Stimulated activated naive CD8-positive, alpha-beta T cell treated with anti-CD3 and anti-CD28 coated beads, Interleukin-15, amount 100 ng/mL, for 72 hours (primary cell): Measurements from ENCODE around the gene VASN.

Experiments used
- ATAC-seq: fragments of 150-1000 bp; cut with Tn5 transposase; 2 replicates; pipeline ENCODE4 v1.10.0; 2021; ENCODE audit warnings: mild to moderate bottlenecking, moderate library complexity
- DNase-seq, 2 donors: peaks; one replicate each; pipeline ENCODE4 v3.0.0; 2021 to 2022
- H3K27ac Mint-ChIP-seq, 2 donors: one replicate each; pipeline ENCODE4 v1.8.0; 2022; ENCODE audit warnings: mild to moderate bottlenecking in 2 of 2, mixed read lengths in 2 of 2, moderate library complexity in 2 of 2
- H3K27me3 Mint-ChIP-seq: one replicate; pipeline ENCODE4 v1.8.0; 2022; ENCODE audit warnings: mixed read lengths
- H3K4me1 Mint-ChIP-seq: one replicate; pipeline ENCODE4 v1.8.0; 2022; ENCODE audit warnings: mild to moderate bottlenecking, mixed read lengths
- H3K4me3 Mint-ChIP-seq, 2 donors: one replicate each; pipeline ENCODE4 v1.8.0; 2022; ENCODE audit warnings: mild to moderate bottlenecking in 2 of 2, mixed read lengths in 2 of 2, moderate library complexity in 1 of 2
- H3K9me3 Mint-ChIP-seq, 2 donors: one replicate each; pipeline ENCODE4 v1.8.0; 2022; ENCODE audit warnings: mixed read lengths in 2 of 2

Gene VASN

GRCh38 chr16:4381935-4382794 lies 10.5 kb downstream of the VASN start:
- DNase-seq (no peak), ATAC-seq (peak; percentile 20)
- Mint-ChIP-seq H3K4me3 (no peak overlapping the region), H3K27me3 (no peaks in the 10 kb centered on the region), H3K27ac (no peak overlapping the region), H3K9me3 (no peaks in the 10 kb centered on the region), H3K4me1 (peaks cover 34% of the 10 kb centered on the region)

GRCh38 chr16:4382795-4383357 lies 11.2 kb downstream of the VASN start:
- H3K9me3 Mint-ChIP-seq: no peaks in the 10 kb centered on the region
- H3K27ac Mint-ChIP-seq: no peak overlapping the region
- peaks cover 34% of the 10 kb centered on the region for H3K4me1 Mint-ChIP-seq
- no peak for DNase-seq
- ATAC-seq: no peak
- no peak overlapping the region for H3K4me3 Mint-ChIP-seq
- no peaks in the 10 kb centered on the region for H3K27me3 Mint-ChIP-seq

- no peak for ATAC-seq
- no peak for DNase-seq
- peaks cover 29% of the 10 kb centered on the region for H3K4me1 Mint-ChIP-seq
- H3K27ac Mint-ChIP-seq: peak overlapping the region in 1 of 2 donors; percentile 63
- no peaks in the 10 kb centered on the region for H3K27me3 Mint-ChIP-seq
- no peak overlapping the region for H3K4me3 Mint-ChIP-seq
- no peaks in the 10 kb centered on the region for H3K9me3 Mint-ChIP-seq
Observed at GRCh38 chr16:4383591-4384444, 12.2 kb downstream of the VASN start.

GRCh38 chr16:4384509-4384942 lies 12.9 kb downstream of the VASN start:
- ATAC-seq (no peak), DNase-seq (no peak)
- H3K4me3 Mint-ChIP-seq: no peak overlapping the region
- H3K4me1 Mint-ChIP-seq: peaks cover 29% of the 10 kb centered on the region
- H3K9me3 Mint-ChIP-seq: no peaks in the 10 kb centered on the region
- no peak overlapping the region for H3K27ac Mint-ChIP-seq
- H3K27me3 Mint-ChIP-seq: no peaks in the 10 kb centered on the region

GRCh38 chr16:4385066-4385788 lies 13.6 kb downstream of the VASN start:
- Mint-ChIP-seq H3K4me1 (peaks cover 29% of the 10 kb centered on the region), H3K4me3 (no peak overlapping the region), H3K27me3 (no peaks in the 10 kb centered on the region), H3K27ac (peak overlapping the region in 1 of 2 donors; percentile 63), H3K9me3 (no peaks in the 10 kb centered on the region)
- no peak for DNase-seq
- no peak for ATAC-seq

- H3K4me1 Mint-ChIP-seq: peaks cover 25% of the 10 kb centered on the region
- H3K9me3 Mint-ChIP-seq: no peaks in the 10 kb centered on the region
- H3K27me3 Mint-ChIP-seq: no peaks in the 10 kb centered on the region
- no peak for DNase-seq
- H3K4me3 Mint-ChIP-seq: no peak overlapping the region
- H3K27ac Mint-ChIP-seq: peak overlapping the region; percentile 72
- ATAC-seq: no peak
Observed at GRCh38 chr16:4385789-4386450, 14.3 kb downstream of the VASN start.

GRCh38 chr16:4386451-4386805 lies 14.8 kb downstream of the VASN start:
- H3K27ac Mint-ChIP-seq: peak overlapping the region; percentile 72
- DNase-seq (no peak), ATAC-seq (no peak)
- H3K4me1 Mint-ChIP-seq: peaks cover 24% of the 10 kb centered on the region
- no peaks in the 10 kb centered on the region for H3K27me3 Mint-ChIP-seq
- no peak overlapping the region for H3K4me3 Mint-ChIP-seq
- H3K9me3 Mint-ChIP-seq: no peaks in the 10 kb centered on the region

- peaks cover 24% of the 10 kb centered on the region for H3K4me1 Mint-ChIP-seq
- no peaks in the 10 kb centered on the region for H3K27me3 Mint-ChIP-seq
- DNase-seq (no peak), ATAC-seq (no peak)
- no peak overlapping the region for H3K4me3 Mint-ChIP-seq
- no peaks in the 10 kb centered on the region for H3K9me3 Mint-ChIP-seq
- no peak overlapping the region for H3K27ac Mint-ChIP-seq
Observed at GRCh38 chr16:4386951-4387565, 15.4 kb downstream of the VASN start.

- Mint-ChIP-seq H3K27ac (peak overlapping the region in 1 of 2 donors; percentile 83), H3K9me3 (no peaks in the 10 kb centered on the region), H3K27me3 (no peaks in the 10 kb centered on the region), H3K4me3 (no peak overlapping the region), H3K4me1 (peaks cover 32% of the 10 kb centered on the region)
- no peak for DNase-seq
- ATAC-seq: no peak
Observed at GRCh38 chr16:4387781-4388180, 16.1 kb downstream of the VASN start.

GRCh38 chr16:4388271-4389021 lies 16.8 kb downstream of the VASN start:
- peaks cover 36% of the 10 kb centered on the region for H3K4me1 Mint-ChIP-seq
- ATAC-seq (no peak), DNase-seq (no peak)
- H3K9me3 Mint-ChIP-seq: no peaks in the 10 kb centered on the region
- H3K4me3 Mint-ChIP-seq: no peak overlapping the region
- no peaks in the 10 kb centered on the region for H3K27me3 Mint-ChIP-seq
- H3K27ac Mint-ChIP-seq: no peak overlapping the region

- Mint-ChIP-seq H3K27ac (no peak overlapping the region), H3K27me3 (no peaks in the 10 kb centered on the region), H3K4me1 (peaks cover 36% of the 10 kb centered on the region), H3K4me3 (no peak overlapping the region), H3K9me3 (no peaks in the 10 kb centered on the region)
- no peak for DNase-seq
- ATAC-seq: no peak
Observed at GRCh38 chr16:4389051-4389955, 17.7 kb downstream of the VASN start.

GRCh38 chr16:4390266-4391260 lies 18.9 kb downstream of the VASN start:
- Mint-ChIP-seq H3K9me3 (no peaks in the 10 kb centered on the region), H3K4me3 (no peak overlapping the region), H3K4me1 (peaks cover 32% of the 10 kb centered on the region), H3K27ac (no peak overlapping the region), H3K27me3 (no peaks in the 10 kb centered on the region)
- no peak for DNase-seq
- ATAC-seq: no peak
